OCI-M2 (cell line): Measurements from ENCODE around the gene CNFN.
A peak's percentile ranks its signal among the peaks of the same experiment; 100 is the strongest.

Experiments used
- DNase-seq: peaks from one replicate; lab custom pipeline; 2025; ENCODE audit not compliant: unreplicated experiment; lab: John Stamatoyannopoulos, UW

CNFN gene

GRCh38 chr19:42410371-42410770 is 20.3 kb upstream of the CNFN start:
- DNase-seq, result no peak

GRCh38 chr19:42409477-42409876 is 19.4 kb upstream of the CNFN start:
- DNase-seq, result no peak

GRCh38 chr19:42407816-42408175 is 17.7 kb upstream of the CNFN start:
- no peak for DNase-seq

GRCh38 chr19:42407085-42407815 is 17.2 kb upstream of the CNFN start:
- DNase-seq, result no peak

- no peak for DNase-seq
These were observed 16.0 kb upstream of the CNFN start for GRCh38 chr19:42406111-42406510.

GRCh38 chr19:42403586-42403985 is 13.5 kb upstream of the CNFN start:
- no peak for DNase-seq

- no peak for DNase-seq
These were observed 12.4 kb upstream of the CNFN start for GRCh38 chr19:42402376-42403116.

GRCh38 chr19:42401365-42402303 is 11.5 kb upstream of the CNFN start:
- no peak for DNase-seq

GRCh38 chr19:42400404-42400803 is 10.3 kb upstream of the CNFN start:
- DNase-seq, result no peak

- no peak for DNase-seq
These were observed 7.4 kb upstream of the CNFN start for GRCh38 chr19:42397263-42398166.

- peak; percentile 96 for DNase-seq
These were observed 6.5 kb upstream of the CNFN start for GRCh38 chr19:42396381-42397262.

GRCh38 chr19:42394751-42395150 is 4.7 kb upstream of the CNFN start:
- no peak for DNase-seq

GRCh38 chr19:42392165-42392564 is 2.1 kb upstream of the CNFN start:
- no peak for DNase-seq

- no peak for DNase-seq
These were observed 1.1 kb downstream of the CNFN start for GRCh38 chr19:42388851-42389489.

- no peak for DNase-seq
These were observed 3.0 kb downstream of the CNFN start for GRCh38 chr19:42386974-42387707.

- no peak for DNase-seq
These were observed 9.9 kb downstream of the CNFN start for GRCh38 chr19:42380155-42380554.

- no peak for DNase-seq
These were observed 11.6 kb downstream of the CNFN start for GRCh38 chr19:42378225-42379215.
